Muscle of back (tissue), 11 donors: ENCODE results near the gene MED7. TPM values are rescaled to one million over a fixed set of nuclear protein-coding genes. Genes with fewer than 3 reads are reported as not detected.

Experiments
- DNase-seq, 3 donors: peaks; one replicate each; pipeline versions ENCODE4 v3.0.0 to v3.0.0-alpha.2; 2013
- polyA plus RNA-seq, 10 donors: library from polyadenylated mRNA; unstranded; fragments of 120-200 nt; gene quantifications; one replicate each; pipeline ENCODE4 v1.2.1, GENCODE V29; 2013; ENCODE audit not compliant: insufficient read length in 10 of 10

MED7 gene
- polyA plus RNA-seq, 10 donors = 11.2 to 13.7 (median 12.4) TPM

DNA sequence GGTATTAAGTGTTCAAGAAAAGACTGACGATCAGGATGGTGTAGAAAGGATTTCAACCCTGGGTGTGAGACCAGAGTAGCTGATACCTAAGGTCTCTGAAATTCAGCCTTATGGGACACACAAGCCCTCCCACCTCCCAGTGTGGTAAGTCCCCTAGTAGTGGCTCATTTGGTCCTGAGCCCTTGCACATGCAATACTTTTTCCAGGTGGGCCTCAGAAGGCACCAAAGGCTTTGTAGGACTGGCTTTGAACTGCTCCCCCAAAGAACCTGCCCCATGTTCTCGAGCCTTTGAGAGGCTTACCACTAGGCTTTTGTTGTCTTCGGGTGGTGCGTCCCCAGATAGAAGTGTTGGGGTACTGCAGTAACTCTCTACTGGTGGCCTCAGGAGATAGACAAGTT lies 22.6 kb upstream of the MED7 start:
- DNase-seq = no peak

DNA sequence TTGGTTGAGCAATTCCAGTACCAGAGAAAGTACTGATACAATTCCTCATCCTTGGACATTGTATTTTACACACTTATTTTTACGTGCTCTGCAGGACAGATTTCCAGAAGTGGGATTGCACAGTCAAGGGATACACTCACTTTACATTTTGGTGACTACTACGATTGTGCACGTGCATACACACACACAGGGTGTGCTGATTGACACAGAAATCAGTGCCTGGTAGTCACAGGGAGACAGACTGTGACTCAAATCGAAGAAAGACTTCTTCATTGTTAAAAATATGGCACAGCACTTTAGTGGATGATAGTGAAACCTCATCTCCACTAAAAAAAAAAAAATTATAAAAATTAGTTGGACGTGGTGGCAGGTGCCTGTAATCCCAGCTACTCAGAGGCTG lies 21.9 kb upstream of the MED7 start:
- DNase-seq = no peak

GRCh38 chr5:157162919-157163510 lies 20.4 kb upstream of the MED7 start:
- no peak for DNase-seq

- no peak for DNase-seq
These were observed 19.3 kb upstream of the MED7 start for GRCh38 chr5:157161996-157162395.

DNA sequence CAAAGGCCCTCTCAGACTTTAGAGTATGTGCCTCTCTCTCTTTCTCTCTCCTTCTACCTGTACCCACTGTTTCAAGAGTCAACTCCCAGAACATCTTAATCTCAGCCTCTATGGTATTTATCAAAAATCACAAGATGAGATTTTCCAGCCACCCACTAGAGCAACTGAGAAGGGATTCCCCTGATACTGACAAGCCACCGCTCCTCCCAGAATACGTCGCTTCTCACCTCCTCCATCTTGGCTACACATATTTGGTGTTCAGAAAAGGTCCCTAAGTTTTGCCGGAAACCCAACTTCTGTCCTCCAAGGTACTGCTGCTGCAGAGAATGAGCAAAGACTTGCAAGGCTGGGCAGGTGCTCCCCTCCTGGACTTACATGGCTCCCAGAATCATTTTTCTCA lies 17.3 kb upstream of the MED7 start:
- no peak for DNase-seq

DNA sequence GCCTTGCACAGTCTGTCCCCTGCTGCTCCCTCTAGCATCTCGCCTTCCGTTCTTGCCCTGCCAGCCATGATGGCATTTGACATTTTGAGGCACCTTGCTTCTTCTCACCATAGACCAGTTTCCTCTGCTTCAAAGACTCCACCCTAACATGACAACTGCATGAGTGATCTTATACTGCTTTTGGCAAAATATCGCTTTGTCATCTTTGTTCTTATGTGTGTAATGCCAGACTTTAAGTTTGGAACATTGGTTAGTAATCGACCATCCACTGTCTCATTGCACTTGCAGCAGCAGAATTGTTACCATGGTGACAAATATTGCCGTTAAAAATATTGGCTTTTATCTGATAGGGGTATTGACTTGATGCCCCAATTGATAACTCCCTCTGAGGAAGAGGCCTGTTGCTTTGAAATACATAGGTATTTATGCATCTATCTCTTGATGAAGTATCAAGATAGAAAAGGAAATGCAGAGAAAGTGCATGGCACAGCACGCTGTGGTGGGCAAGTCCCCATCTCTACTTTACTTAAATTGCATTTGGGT lies 16.6 kb upstream of the MED7 start:
- DNase-seq = no peak

DNA sequence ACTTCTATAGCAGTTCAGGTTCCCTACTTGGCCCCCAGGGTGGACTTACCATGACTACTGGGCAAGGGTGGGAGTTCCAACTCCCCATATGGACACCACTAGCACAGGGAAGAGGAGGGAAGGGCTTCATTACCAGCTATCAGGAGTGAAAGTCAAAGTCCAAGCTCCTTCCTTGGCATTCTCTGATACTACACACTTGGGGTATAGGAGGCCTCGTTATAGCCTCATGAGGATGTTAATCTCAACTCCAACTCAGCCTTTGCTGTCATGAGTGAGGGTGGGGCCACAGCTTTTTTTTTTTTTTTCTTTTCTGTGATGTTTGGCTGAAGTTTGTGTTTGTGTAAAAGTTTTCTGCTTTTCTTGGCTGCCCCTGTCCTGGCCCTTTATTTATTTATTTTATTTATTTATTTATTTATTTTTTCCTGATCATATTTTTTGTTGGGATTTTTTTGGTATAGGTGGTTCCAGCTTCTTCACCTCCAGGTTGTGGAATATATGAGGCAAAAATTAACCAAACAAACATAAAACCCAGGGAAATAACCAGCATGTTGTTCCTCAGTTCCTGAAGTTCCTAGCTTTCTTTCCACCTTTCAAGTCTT lies 14.7 kb upstream of the MED7 start:
- no peak for DNase-seq

- DNase-seq = no peak
These were observed 12.6 kb upstream of the MED7 start for GRCh38 chr5:157155297-157155696.

GRCh38 chr5:157150995-157151394 lies 8.3 kb upstream of the MED7 start:
- no peak for DNase-seq

DNA sequence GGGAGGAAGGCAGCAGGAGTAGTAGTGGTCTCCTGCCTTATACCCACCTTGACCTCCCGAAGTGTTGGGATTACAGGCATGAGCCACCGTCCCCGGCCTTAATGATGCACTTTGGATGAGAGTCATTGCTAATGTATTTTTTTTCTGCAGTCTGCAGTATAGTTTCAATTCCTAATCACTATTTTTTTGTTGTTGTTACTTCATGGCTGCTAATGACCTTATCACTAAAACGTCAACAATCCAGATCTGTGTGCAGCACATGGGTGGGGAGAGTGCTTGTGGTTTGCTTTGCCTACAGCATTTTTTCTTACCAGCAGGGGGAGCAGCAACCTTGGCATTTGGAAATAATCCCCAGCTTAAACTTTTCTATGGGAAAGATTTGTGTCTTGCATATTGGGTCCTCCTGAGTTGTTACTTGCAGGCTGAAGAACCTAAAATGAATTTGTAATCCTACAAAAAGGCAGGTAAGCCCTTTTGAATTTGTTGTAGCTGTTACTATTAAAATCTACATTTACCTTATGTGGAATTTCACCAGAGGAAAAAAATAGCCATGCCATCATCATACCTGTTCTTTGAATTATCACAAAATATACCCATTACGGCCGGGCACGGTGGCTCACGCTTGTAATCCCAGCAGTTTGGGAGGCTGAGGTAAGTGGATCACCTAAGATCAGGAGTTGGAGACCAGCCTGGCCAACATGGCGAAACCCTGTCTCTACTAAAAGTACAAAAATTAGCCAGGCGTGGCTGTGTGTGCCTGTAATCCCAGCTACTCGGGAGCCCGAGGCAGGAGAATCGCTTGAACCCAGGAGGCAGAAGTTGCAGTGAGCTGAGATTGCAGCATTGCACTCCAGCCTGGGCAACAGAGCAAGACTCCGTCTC lies 6.3 kb upstream of the MED7 start:
- peak; percentile 68 to 81 (median 76) for DNase-seq

- peak in 1 of 3 donors; percentile 53 for DNase-seq
These were observed 684 bp upstream of the MED7 start for GRCh38 chr5:157143127-157143971.

DNA sequence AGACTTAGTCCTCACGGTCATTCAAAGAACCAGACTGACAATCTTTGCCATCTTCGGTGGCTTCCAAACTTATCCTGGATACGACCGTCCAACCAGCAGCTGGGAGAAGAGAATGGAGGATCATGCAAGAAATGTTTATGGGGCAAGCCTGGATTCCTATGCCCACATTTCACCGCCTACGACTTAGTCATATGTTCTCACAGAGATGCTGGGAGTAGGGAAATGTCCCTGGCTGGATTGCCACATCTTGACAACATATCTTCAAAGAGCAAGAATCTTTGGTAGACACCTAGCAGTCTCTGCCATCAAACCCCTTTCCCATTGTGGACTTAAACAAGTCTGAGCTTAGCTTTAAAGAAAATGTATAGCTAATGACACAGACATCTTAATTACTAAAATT lies 5.0 kb downstream of the MED7 start:
- no peak for DNase-seq

GRCh38 chr5:157132281-157132612 lies 10.4 kb downstream of the MED7 start:
- no peak for DNase-seq

DNA sequence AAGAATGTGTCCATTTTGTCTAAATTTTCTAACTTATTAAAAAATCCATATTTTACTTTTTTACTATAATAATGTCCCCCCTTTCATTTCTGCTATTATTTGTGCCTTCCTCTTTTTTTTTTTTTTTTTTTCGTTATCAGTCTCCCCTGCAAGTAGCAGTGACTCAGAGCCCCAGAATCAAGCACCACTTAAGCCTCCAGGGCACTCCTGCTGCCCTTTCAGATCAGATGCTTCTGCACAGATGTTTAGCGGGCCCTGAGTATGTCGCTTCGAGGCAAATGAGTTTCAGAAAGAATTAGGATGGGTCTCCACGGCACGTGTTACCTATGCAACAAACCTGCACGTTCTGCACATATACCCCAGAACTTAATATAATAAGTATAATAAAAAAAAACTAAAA lies 11.7 kb downstream of the MED7 start:
- no peak for DNase-seq

DNA sequence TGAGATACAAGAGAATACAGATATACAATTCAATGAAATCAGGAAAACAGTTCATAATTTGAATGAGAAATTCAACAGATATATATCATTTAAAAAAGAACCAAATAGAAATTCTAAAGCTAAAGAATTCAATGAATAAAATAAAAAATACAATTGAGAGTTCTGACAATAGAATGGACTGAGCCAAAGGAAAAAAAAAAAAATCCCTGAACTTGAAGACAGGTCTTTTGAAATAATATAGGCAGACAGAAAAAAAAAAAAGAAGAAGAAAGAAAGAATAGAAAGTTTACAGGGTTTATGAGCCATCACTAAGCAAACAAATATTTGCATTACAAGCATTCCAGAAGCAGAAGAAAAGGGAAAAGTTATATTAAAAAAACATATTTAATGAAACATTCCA lies 21.0 kb downstream of the MED7 start:
- DNase-seq = no peak

DNA sequence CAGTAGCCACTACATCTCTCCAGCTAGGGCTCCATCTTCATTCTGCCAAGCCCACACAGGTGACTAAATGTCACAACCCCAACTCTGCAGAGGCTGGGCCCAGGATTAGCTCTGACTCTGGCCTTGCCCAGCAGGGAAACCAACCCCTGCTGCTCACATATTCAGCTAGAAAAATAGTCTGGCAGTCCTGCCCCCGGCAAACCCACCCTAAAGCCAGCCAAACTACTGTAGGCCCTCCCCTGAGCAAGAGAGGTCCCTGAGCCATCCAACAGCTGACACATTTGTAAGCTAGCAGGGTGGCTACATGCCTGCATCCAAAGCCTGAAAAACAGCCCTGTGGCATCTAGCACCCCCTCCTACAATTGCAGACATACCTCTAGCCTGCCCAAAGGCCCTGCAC lies 22.6 kb downstream of the MED7 start:
- DNase-seq = no peak

GRCh38 chr5:157116483-157116954 lies 26.1 kb downstream of the MED7 start:
- DNase-seq = no peak

GRCh38 chr5:157115502-157115901 lies 27.2 kb downstream of the MED7 start:
- peak in 1 of 3 donors; percentile 28 for DNase-seq

- no peak for DNase-seq
These were observed 27.7 kb downstream of the MED7 start for GRCh38 chr5:157115012-157115411.

DNA sequence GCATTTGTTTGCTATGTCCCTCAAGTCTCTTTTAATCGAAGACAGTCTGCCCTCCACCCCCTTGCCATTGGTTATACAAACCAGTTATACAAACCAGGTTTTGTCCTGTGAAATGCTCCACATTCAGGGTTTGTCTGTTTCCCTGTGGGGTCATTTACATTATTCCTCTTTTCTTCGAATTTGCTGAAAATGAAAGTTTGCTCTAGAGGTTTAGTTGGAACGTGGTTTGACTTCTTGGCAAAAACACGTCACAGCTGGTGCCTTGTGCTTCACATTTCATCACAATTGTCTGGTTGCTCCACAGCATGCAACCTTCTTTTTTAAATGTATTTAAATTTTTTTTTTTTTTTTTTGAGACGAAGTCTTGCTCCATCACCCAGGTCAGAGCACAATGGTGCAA lies 29.7 kb downstream of the MED7 start:
- peak; percentile 27 to 86 (median 59) for DNase-seq

DNA sequence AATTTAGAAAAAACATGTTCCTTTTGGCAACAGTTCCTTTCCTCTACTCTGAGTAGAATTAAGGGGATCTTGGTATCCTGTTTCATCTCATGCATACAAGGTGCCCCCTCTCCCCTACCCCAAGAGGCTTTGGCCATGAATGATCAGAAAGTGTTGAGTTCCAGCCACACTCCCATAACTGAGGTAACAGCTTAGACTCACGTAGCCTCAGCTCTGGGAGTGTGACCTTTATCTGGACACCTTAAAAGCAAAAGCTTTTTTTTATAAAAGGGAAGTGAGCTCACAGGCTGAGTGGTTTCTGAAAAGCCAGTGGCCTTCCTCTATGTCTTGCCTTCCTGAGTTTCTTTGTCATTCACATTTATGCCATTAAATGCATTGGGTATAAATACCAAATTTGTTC lies 32.9 kb downstream of the MED7 start:
- no peak for DNase-seq

DNA sequence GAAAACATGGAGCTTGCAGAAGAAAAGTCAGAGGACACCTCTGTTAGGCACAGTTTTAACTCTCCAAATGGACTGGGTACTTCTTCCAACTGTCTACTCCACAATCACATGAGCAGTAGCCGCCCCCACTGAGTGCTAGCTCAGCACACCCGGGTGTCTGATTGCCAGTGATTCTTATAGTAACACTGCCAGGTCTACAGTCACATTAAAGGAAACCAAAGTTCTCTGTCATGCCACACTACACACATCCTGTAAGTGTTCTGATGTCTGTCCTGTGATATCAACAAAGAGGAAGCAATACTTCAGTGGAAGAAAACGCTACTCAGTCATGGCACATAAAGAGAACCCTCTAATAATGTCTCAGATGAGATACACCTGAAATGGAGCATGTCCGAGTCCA lies 33.7 kb downstream of the MED7 start, which contains the start of gene HAVCR2:
Gene HAVCR2 (minus strand): TSS at position 69 of the 400 bp plus-strand sequence. CDS start 61 bp downstream, at position 8.
- peak in 2 of 3 donors; percentile 8 to 20 for DNase-seq
